Ecto neural progenitor cell (in vitro differentiated cells): ENCODE measurements around the gene PROZ.
"Not testable (repeated sequence)": the region's sequence is repeated elsewhere in the genome, so short reads cannot be mapped to it uniquely, and the experiment has no call there.

ENCODE experiments used
- DNase-seq: peaks from one replicate; pipeline ENCODE4 v3.0.0-alpha.2; 2018; ENCODE audit warnings: low spot score

The PROZ gene, protein sequence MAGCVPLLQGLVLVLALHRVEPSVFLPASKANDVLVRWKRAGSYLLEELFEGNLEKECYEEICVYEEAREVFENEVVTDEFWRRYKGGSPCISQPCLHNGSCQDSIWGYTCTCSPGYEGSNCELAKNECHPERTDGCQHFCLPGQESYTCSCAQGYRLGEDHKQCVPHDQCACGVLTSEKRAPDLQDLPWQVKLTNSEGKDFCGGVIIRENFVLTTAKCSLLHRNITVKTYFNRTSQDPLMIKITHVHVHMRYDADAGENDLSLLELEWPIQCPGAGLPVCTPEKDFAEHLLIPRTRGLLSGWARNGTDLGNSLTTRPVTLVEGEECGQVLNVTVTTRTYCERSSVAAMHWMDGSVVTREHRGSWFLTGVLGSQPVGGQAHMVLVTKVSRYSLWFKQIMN

DNA sequence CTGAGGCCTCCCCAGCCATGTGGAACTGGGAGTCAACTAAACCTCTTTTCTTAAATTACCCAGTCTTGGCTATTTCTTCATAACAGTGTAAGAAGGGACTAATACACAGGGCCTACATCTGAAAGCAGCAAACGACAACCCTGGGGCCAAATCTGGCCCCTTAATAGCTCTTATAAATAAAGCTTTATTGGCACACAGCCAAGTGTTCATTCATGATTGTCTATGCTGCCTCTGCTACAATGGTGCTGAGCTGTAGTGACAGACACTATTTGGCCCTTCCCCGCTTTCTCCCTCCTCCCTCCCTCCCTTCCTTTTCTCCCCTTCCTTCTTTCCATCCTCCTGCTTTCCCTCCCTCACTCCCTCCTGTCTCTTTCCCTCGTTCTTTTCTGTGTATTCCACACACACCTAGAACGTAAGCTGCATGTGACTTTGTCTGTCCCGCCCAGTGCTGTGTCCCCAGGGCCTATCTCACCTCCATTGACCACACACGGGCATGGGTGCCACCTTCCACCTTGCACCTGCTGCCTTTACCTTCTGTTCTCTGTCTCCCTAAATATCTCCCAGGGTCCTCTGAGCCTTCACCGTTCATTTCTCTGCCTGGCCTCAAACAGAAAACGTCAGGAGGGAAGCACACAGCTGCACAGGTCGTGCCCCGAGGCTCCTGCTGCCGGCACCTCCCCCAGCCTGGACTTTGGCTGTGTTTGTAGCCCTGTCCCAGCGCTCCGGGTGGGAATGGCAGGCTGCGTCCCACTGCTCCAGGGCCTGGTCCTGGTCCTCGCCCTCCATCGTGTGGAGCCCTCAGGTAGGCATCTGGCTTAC lies at the start of gene PROZ:
Gene PROZ, plus strand, starts transcription at position 720 of the 819 bp plus-strand sequence. Its CDS starts 13 bp downstream, at position 733.
- peak; percentile 49 for DNase-seq

DNA sequence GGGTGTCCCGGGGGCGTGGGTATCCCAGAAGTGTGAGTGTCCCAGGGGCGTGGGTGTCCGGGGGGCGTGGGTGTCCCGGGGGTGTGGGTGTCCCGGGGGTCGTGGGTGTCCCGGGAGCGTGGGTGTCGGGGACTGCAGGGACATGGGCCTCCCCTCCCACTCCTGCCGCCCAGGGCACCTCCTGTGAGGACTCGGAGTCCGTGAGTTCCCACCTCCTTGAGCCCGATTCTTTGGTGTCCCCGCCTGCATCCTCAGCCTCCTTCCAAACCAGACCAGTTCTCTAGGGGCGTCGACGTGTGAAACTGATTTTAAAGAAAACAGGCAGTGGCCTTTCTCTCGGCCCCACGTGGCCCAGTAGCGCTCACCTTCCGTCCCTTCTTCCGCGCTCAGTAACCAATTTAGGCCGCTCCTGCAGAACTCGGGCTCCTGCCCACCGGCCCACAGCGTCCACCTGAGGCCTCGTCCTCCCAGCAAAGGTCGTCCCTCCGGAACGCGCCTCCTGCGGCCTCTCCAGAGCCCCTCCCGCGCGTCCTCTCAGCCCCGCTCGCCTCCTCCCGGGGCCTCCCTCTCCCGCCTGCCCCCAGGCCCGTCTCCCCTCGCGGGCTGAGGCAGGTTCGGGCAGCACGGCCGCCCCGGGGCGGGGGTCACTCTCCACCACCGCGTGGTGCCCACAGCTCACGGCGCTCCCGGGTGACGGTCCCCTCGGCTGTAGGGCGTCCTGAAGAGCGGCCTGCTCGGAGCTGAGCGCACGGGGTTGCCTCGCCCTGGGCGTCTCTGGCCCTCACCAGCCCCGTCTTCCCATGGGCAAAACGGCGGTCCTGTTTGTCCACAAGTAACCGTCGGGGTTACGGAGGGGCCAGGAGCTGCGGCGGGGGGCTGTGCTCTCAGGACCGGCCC lies 49.0 kb upstream of the PROZ start:
- DNase-seq: no peak

DNA sequence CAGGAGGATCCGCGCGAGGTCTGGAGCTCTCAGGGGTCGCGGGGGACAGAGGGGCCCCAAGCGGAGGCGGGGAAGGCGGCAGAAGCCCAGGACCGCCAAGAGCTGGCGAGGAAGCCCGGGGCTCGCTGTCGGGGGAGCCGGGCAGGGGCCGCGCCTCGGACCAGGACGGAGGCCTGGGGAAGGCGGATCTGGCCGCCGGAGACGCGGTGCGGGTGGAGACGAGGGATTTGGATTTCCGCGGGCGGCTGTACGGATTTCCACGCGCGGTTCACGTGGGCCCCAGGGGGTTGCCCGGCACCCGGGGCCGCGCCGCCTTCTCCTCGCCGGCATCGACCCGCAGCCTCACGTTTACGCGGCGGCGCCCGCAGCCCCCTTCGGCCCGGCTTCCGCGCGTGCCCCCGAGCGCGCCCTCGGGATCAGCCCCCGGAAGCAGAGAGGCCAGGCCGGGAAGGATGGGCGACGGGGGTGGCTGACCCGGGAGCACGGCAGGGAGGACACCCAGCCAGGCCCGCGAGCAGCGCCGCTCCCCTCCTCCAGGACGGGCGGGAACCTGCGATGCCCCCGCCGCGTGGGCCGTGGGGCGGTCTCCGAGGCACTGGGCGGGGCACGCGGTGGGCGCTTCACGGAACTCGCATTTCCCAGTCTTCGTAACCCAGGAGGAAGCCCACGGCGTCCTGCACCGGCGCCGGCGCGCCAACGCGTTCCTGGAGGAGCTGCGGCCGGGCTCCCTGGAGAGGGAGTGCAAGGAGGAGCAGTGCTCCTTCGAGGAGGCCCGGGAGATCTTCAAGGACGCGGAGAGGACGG lies 48.2 kb upstream of the PROZ start:
- DNase-seq: no peak

DNA sequence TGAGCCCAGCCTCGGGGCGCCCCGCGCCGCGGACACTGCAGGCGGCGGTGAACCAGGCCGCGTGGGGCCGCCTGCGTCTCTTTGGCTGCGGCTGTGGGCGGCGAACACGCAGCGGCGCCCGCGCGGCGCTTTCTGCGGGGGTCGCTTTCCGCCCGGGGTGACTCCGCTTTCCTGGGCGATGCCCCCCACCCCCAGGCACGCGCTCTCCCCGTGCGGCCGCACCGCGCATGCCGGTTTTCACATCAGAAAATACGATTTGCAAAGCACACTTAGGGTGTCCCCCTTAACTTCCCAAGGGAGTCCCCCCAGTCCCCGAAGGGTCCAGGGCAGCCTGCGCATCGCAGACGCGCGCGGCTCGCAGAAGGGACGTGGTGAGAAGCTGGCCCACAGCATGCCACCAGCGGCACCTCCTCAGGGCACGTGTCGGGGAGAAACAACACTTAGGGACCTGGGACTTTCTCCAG lies 47.6 kb upstream of the PROZ start:
- no peak for DNase-seq

DNA sequence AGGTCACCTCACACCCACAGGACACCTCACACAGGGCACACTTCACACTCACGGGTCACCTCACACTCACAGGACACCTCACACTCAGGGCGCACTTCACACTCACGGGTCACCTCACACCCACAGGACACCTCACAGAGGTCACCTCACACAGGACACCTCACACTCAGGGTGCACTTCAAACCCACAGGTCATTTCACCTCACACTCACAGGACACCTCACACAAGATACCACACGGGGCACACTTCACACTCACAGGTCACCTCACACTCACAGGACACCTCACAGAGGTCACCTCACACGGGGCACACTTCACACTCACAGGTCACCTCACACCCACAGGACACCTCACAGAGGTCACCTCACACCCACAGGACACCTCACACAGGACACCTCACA lies 46.6 kb upstream of the PROZ start:
- DNase-seq: not testable (repeated sequence)

DNA sequence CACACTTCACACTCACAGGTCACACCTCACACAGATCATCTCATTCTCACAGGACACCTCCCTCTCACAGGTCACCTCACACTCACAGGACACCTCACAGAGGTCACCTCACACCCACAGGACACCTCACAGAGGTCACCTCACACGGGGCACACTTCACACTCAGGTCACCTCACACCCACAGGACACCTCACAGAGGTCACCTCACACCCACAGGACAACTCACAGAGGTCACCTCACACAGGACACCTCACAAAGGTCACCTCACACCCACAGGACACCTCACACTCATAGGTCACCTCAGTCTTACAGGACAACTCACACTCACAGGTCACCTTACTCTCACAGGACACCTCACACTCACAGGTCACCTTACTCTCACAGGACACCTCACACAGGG lies 46.0 kb upstream of the PROZ start:
- not testable (repeated sequence) for DNase-seq

DNA sequence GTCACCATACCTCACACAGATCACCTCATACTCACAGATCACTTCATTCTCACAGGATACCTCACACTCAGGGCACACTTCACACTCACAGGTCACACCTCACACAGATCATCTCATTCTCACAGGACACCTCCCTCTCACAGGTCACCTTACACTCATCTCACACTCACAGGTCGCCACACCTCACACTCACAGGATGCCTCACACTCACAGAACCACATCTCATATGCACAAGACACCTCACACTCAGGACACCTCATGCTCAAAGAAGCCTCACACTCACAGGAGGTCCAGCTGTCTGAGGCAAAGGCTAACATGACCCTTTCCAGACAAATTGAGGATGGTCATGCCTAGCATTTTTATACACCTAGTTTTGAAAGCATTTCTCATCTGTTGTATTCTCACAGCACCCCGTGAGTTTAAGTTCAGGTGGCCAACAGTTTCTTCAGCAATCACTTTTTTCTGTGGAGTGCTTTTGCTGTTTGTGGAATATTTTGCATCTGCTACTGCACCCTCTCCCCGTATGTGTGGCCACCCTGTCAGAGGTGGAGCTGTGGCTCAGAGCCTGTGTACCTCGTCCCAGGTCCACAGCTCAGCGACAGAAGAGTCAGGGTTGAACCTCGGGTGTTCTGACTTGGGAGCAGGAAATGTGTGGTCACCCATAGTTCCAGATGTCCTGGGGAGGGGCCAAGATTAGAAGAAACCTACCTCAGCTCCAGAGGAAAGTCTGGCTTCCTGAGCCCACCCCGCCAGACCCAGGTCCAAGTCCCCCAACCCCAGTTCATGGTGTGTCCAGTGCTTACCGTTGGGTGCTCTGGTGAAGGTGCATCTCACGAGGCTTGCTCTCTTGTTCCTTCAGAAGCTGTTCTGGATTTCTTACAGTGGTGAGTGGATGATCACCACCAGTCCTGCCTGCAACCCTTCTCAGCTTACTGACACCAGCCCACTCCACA lies 45.3 kb upstream of the PROZ start:
- DNase-seq: no peak

DNA sequence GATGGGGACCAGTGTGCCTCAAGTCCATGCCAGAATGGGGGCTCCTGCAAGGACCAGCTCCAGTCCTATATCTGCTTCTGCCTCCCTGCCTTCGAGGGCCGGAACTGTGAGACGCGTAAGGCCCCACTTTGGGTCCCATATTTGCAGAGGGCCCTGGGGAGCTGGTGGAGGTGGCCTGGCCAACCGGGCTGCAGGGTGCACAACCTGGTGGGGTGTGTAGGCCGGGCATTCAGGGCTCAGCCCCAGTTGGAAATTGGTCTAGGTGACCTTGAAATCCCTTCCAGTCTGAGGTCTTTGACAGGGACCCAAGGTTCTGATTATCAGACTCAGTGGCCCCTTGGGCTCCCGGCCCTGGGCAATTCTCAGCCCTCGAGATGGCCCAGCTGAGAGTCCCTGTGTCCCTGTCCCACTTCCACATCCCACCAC lies 44.6 kb upstream of the PROZ start:
- no peak for DNase-seq

DNA sequence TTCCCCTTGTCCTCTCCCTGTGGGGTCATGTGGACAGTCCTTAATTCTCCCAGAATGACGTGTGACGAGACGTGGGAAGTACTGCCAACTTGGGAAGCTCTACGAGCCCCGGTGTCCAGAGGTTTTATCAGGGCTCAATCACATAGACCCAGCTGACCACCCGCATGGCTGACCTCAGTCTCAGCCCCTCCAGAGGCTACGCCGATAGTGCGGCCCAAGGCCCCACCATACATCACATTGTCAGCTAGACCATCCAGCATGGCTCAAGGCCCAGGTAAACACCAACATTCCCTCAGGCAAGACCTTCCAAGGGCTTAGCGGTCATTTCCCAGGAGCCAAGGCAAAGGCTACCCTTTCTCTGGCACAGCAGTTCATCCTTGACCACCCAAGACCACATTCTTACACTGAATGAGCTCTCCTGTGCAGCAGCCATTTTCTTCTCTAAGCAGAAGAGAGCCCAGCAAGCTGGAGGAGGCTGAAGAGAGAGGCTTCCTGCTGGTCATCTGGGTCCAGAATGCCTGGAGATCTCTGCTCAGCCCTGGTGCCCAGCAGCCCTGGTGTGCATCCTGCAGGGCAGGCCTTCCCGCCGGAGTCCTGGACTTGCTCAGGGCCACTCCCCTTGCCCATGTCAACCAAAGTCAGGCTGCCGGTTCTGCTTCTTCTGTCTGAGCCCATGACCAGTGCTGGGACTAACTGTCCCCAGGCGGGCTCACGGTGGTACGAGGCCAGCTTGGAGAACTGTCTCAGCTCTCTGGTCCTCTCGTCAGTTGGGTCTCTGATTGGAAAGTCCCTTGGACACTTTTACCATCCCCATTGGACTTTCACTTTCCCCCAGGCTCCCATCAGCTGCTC lies 43.7 kb upstream of the PROZ start:
- DNase-seq: no peak

DNA sequence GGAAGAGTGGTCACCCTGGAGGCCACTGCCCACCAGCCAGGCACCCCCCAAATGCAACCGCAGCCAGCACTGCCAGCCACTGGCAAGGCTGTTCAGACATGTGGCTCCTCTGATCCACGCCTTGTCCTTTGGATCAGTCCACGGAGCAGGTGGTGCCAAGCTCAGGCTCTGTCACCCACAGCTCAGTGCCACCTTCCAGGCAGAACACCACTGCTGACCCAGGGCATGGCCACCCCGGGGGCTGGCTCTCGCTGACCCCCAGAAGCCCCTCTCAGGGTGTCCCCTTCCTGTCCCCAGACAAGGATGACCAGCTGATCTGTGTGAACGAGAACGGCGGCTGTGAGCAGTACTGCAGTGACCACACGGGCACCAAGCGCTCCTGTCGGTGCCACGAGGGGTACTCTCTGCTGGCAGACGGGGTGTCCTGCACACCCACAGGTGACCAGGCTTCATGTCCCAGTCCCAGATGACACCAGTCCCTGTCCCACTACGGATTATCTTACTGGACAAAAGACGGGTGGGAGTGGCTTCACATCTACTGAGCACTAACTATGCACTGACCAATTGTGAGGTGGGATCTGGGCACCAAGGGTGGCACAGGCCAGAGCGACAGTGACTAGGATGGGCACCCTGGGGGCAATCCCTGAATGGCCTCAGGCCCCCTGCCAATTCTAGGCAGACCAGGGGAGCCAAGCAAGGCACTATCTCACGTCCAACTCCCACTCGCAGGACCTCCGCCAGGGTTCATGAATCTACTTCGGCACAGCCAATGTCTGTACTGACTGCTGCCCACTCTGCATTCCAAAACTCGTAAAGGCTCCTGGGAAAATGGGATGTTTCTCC lies 42.9 kb upstream of the PROZ start:
- DNase-seq: no peak

DNA sequence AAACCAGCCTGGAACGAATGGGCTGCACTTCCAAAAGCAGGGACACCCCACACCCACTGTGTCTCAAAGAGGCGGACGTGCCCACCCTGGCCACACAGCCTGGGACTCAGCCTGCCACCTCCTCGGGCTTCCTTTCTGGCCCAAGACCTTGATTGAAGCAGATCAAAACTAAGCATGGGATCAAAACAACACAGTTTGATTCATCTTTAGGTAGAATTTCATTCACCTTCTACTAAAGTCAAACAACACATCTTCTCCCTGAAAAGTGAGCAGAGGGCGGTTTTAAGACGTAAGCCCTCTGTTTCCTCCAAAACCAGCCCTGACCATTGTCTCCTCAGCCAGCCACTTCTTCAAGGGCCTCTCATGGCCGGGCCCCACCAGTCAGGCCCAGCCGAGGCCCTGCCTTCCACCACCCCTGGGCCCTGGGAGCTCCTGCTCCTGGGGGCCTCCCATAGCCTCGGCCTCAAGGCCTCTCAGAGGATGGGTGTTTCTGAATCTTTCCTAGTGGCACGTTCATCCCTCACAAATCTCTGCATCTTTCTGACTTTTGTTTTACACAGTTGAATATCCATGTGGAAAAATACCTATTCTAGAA lies 42.1 kb upstream of the PROZ start:
- no peak for DNase-seq

DNA sequence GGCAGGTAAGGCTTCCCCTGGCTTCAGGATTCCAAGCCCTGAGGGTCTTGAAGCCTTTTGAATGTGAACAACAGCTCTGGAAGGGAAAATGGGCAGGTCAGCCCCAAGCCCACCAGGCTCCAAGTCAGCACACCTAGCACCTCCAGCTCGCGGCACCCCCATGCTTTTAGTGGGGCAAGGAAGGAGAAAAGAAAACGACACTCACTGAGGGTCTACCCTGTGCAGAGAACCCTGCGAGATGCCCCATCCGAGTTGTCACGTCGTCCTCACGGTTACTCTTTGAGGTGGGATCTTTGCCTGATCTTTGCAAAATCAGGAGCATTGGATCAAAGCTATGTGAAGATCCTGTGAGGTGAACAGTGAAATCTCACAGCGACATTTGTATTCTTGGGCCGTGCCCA lies 41.6 kb upstream of the PROZ start:
- DNase-seq: no peak

DNA sequence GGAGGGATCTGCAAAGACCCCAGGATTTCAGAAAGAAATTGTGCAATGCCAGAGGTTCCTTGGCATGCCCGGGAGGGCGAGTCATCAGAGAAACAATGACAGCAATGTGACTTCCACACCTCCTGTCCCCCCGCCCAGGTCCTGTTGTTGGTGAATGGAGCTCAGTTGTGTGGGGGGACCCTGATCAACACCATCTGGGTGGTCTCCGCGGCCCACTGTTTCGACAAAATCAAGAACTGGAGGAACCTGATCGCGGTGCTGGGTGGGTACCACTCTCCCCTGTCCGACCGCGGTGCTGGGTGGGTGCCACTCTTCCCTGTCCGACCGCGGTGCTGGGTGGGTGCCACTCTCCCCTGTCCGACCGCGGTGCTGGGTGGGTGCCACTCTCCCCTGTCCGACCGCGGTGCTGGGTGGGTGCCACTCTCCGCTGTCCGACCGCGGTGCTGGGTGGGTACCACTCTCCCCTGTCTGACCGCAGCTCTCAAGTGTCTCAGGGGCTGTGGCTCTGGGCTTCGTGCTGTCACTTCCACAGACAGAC lies 41.0 kb upstream of the PROZ start:
- peak; percentile 36 for DNase-seq

DNA sequence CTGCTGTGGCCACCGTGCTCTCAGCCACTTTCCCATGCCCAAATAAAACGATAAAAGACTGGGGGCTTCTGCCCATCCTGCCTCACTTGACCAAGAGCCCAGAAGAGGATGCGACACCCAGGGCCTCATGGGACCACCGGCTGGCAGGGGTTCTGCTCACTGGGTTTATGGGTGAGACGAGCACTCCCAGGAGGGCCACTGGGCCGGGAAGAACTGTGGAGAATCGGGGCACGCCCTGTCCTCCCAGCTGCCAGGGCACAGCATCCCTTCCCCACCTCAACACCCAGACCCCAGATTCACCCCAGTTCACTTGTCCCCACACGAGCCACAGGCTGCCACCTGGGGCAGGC lies 40.6 kb upstream of the PROZ start:
- no peak for DNase-seq

DNA sequence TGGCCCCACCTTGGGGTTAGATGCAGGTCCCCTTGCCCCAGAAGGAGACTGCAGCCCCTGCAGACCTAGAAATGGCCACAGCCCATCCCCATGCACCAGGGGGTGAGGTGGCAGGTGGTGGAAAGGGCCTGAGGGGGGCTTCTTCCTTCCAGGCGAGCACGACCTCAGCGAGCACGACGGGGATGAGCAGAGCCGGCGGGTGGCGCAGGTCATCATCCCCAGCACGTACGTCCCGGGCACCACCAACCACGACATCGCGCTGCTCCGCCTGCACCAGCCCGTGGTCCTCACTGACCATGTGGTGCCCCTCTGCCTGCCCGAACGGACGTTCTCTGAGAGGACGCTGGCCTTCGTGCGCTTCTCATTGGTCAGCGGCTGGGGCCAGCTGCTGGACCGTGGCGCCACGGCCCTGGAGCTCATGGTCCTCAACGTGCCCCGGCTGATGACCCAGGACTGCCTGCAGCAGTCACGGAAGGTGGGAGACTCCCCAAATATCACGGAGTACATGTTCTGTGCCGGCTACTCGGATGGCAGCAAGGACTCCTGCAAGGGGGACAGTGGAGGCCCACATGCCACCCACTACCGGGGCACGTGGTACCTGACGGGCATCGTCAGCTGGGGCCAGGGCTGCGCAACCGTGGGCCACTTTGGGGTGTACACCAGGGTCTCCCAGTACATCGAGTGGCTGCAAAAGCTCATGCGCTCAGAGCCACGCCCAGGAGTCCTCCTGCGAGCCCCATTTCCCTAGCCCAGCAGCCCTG lies 40.0 kb upstream of the PROZ start:
- DNase-seq: peak; percentile 41

DNA sequence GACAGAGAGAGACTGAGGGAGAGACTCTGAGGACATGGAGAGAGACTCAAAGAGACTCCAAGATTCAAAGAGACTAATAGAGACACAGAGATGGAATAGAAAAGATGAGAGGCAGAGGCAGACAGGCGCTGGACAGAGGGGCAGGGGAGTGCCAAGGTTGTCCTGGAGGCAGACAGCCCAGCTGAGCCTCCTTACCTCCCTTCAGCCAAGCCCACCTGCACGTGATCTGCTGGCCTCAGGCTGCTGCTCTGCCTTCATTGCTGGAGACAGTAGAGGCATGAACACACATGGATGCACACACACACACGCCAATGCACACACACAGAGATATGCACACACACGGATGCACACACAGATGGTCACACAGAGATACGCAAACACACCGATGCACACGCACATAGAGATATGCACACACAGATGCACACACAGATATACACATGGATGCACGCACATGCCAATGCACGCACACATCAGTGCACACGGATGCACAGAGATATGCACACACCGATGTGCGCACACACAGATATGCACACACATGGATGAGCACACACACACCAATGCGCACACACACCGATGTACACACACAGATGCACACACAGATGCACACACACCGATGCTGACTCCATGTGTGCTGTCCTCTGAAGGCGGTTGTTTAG lies 39.2 kb upstream of the PROZ start:
- DNase-seq: peak; percentile 37
